ENCODE results near the gene IL34. TPM values are rescaled to one million over a fixed set of nuclear protein-coding genes. Genes with fewer than 3 reads are reported as not detected.
"Not testable (repeated sequence)": the region's sequence is repeated elsewhere in the genome, so short reads cannot be mapped to it uniquely, and the experiment has no call there.

IL34 gene
- total RNA-seq, 1 donor from 2014 or later, result 0.47 TPM

- H3K9me3 Mint-ChIP-seq, result no peaks in the 10 kb centered on the region
- H3K27me3 Mint-ChIP-seq (ENCODE audit: low read depth), result peaks cover 34% of the 10 kb centered on the region
- H3K27ac Mint-ChIP-seq (ENCODE audit: unreplicated experiment), result no peak overlapping the region
- no peak for DNase-seq (ENCODE audit: low read depth, low spot score)
- TF ChIP-seq CTCF (conservative IDR thresholded peaks at IDR 0.05), result no peak
- H3K4me3 Mint-ChIP-seq, result no peak overlapping the region
- H3K36me3 Mint-ChIP-seq (ENCODE audit: low read depth), result no peaks in the 10 kb centered on the region
- H3K4me1 Mint-ChIP-seq, result no peaks in the 10 kb centered on the region
These were observed 30.4 kb upstream of the IL34 start for GRCh38 chr16:70615945-70616344.

- H3K36me3 Mint-ChIP-seq (ENCODE audit: low read depth); H3K4me3 Mint-ChIP-seq; H3K27ac Mint-ChIP-seq (ENCODE audit: unreplicated experiment); H3K9me3 Mint-ChIP-seq; DNase-seq (ENCODE audit: low read depth, low spot score): not testable (repeated sequence)
- peaks cover 77% of the 10 kb centered on the region for H3K27me3 Mint-ChIP-seq (ENCODE audit: low read depth)
- H3K4me1 Mint-ChIP-seq, result peaks cover 10% of the 10 kb centered on the region
These were observed 24.5 kb upstream of the IL34 start for GRCh38 chr16:70621864-70622263.

DNA sequence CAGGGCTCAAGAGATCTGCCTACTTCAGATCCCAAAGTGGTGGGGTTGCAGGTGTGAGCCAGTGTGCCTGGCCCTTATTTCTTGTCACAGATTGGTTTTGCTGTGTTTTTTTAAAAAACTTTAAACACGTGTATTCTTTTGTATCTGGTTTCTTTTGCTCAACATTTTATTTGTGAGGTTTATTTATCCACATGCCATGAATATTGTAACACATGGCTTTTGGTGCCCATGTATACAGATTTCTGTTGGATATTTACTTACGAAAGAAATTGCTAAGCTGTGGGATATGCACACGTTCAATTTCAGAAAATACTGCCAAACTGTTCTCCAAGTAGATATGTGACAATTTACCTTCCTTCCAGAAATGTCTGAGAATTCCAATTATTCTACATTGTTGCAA lies 18.7 kb upstream of the IL34 start:
- H3K9me3 Mint-ChIP-seq, result peaks cover 10% of the 10 kb centered on the region
- H3K4me1 Mint-ChIP-seq, result peaks cover 6% of the 10 kb centered on the region
- H3K27ac Mint-ChIP-seq (ENCODE audit: unreplicated experiment), result no peak overlapping the region
- TF ChIP-seq CTCF (conservative IDR thresholded peaks at IDR 0.05), result no peak
- H3K4me3 Mint-ChIP-seq, result no peak overlapping the region
- no peak for DNase-seq (ENCODE audit: low read depth, low spot score)
- H3K36me3 Mint-ChIP-seq (ENCODE audit: low read depth), result peaks cover 9% of the 10 kb centered on the region
- peaks cover 27% of the 10 kb centered on the region for H3K27me3 Mint-ChIP-seq (ENCODE audit: low read depth)

DNA sequence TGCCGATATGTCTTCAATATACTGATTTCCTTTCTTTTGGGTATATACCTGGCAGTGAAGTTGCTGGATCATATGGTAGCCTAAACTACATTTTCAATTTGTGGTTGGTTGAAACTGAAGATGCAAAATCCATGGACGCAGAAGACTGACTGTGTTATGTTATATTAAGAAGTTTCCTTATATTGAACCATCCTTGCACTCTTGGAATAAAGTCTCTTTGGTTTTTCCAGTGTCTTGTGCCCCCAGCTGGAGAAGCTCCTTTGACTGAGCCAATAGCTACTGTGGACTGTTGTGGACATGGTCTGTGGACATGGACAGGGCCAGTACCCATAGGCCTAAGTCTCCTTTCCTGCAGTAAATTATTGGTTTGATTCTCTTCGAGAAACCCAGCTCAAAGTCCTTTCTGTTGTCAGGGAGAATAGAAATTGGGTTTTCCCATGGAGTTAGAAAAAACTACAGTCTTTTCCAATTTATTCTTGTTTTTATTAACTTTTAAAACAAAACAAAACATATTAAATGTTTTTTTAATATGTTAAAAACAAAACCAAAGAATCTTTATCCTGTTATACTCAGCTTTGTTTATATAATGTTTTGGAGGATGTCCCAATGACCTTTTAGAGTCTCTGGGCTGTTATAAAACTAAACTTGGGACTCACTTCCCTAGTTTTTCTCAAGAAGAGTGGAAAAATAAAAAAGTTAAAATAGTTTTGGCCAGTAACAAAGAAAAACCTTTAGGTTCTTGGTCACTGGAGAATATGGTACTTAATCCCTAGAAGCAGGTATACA lies 15.2 kb upstream of the IL34 start:
- Mint-ChIP-seq H3K27ac (ENCODE audit: unreplicated experiment) (no peak overlapping the region), H3K27me3 (ENCODE audit: low read depth) (no peaks in the 10 kb centered on the region), H3K4me1 (peaks cover 18% of the 10 kb centered on the region), H3K36me3 (ENCODE audit: low read depth) (peaks cover 9% of the 10 kb centered on the region), H3K4me3 (no peak overlapping the region), H3K9me3 (peaks cover 10% of the 10 kb centered on the region)
- no peak for DNase-seq (ENCODE audit: low read depth, low spot score)
- TF ChIP-seq CTCF (conservative IDR thresholded peaks at IDR 0.05), result no peak

DNA sequence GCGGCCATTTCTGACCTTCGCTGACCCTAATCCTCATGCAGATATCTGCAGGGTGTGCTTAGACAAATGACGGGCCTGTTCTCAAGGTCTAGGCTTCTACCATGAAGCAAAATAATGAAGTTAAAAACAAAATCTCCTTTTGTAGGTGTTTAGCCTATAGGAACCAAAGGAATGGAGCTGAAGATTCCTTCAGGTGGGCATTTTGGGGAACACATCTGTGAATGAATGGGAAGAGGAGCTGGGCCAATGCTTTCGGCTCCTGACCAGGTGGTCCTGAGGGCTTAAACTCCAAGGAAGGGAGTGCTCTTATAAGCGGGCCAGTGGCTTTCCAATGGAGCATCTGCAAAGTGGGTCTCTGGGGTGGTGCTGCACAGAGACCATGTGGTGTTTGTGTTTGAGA lies 14.1 kb upstream of the IL34 start:
- TF ChIP-seq CTCF (conservative IDR thresholded peaks at IDR 0.05), result no peak
- H3K27ac Mint-ChIP-seq (ENCODE audit: unreplicated experiment), result no peak overlapping the region
- H3K4me3 Mint-ChIP-seq, result no peak overlapping the region
- peaks cover 10% of the 10 kb centered on the region for H3K9me3 Mint-ChIP-seq
- no peak for DNase-seq (ENCODE audit: low read depth, low spot score)
- peaks cover 18% of the 10 kb centered on the region for H3K4me1 Mint-ChIP-seq
- peaks cover 9% of the 10 kb centered on the region for H3K36me3 Mint-ChIP-seq (ENCODE audit: low read depth)
- no peaks in the 10 kb centered on the region for H3K27me3 Mint-ChIP-seq (ENCODE audit: low read depth)

- H3K27me3 Mint-ChIP-seq (ENCODE audit: low read depth); H3K27ac Mint-ChIP-seq (ENCODE audit: unreplicated experiment); H3K9me3 Mint-ChIP-seq; H3K4me3 Mint-ChIP-seq; H3K36me3 Mint-ChIP-seq (ENCODE audit: low read depth); DNase-seq (ENCODE audit: low read depth, low spot score): not testable (repeated sequence)
- H3K4me1 Mint-ChIP-seq, result peaks cover 18% of the 10 kb centered on the region
These were observed 12.7 kb upstream of the IL34 start for GRCh38 chr16:70633617-70634016.

All from neural crest cell (in vitro differentiated cells).